ENCODE measurements around the gene PXK.
A peak's percentile ranks its signal among the peaks of the same experiment; 100 is the strongest.

The PXK gene

GRCh38 chr3:58298190-58298589 is 34.5 kb upstream of the PXK start:
- H3K27ac ChIP-seq (ENCODE audit: low read length), result no peak overlapping the region
- no peaks in the 10 kb centered on the region for H3K36me3 ChIP-seq (ENCODE audit: control insufficient read depth in 1 of 2, insufficient read depth in 2 of 2, low read length in 2 of 2)
- H3K4me1 ChIP-seq (ENCODE audit: control insufficient read depth in 1 of 2, insufficient read depth in 2 of 2, low read length in 2 of 2), result no peaks in the 10 kb centered on the region
- no peaks in the 10 kb centered on the region for H3K27me3 ChIP-seq (ENCODE audit: low read depth, low read length)
- no peak overlapping the region for H3K4me3 ChIP-seq (ENCODE audit: low read depth in 1 of 2, low read length in 2 of 2)
- H3K9me3 ChIP-seq (ENCODE audit: control insufficient read depth in 1 of 2, low read length in 2 of 2), result no peaks in the 10 kb centered on the region

GRCh38 chr3:58299075-58299474 is 33.6 kb upstream of the PXK start:
- H3K27ac ChIP-seq (ENCODE audit: low read length), result no peak overlapping the region
- no peaks in the 10 kb centered on the region for H3K9me3 ChIP-seq (ENCODE audit: control insufficient read depth in 1 of 2, low read length in 2 of 2)
- H3K4me1 ChIP-seq (ENCODE audit: control insufficient read depth in 1 of 2, insufficient read depth in 2 of 2, low read length in 2 of 2), result no peaks in the 10 kb centered on the region

DNA sequence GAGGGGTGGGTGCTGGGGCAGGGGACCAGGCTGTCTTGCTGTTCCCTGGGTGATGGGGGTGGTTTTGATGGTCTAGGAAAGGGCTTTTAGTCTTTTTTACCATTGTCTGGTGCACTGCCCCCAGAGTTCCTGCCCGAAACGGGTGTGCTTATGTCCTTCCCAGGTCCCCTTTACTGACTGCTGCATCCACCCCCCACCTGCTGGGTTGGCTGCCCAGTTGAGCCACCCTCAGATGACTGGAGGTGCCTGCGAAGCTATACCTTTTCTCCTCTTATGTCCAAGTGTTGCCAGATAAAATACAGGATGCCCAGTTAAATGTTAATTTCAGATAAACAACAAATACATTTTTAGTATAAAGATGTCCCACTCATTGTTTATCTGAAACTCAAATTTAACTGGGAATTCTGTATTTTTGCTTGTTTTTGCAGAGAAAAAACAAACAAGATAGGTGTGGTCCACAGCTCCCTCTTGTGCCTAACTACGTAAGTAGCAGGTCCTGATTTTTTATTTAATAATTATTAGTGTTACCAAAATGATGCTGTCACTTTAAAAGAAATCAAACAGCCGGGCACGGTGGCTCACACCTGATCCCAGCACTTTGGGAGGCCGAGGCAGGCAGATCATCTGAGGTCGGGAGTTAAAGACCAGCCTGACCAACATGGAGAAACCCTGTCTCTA is 32.7 kb upstream of the PXK start:
- Histone ChIP-seq H3K4me1 (ENCODE audit: control insufficient read depth in 1 of 2, insufficient read depth in 2 of 2, low read length in 2 of 2) (no peaks in the 10 kb centered on the region), H3K9me3 (ENCODE audit: control insufficient read depth in 1 of 2, low read length in 2 of 2) (no peaks in the 10 kb centered on the region), H3K4me3 (ENCODE audit: low read depth in 1 of 2, low read length in 2 of 2) (no peak overlapping the region), H3K36me3 (ENCODE audit: control insufficient read depth in 1 of 2, insufficient read depth in 2 of 2, low read length in 2 of 2) (no peaks in the 10 kb centered on the region), H3K27ac (ENCODE audit: low read length) (no peak overlapping the region), H3K27me3 (ENCODE audit: low read depth, low read length) (no peaks in the 10 kb centered on the region)

More at GRCh38 chr3:58299075-58299474, 33.6 kb upstream of the PXK start:
- no peaks in the 10 kb centered on the region for H3K36me3 ChIP-seq (ENCODE audit: control insufficient read depth in 1 of 2, insufficient read depth in 2 of 2, low read length in 2 of 2)
- H3K27me3 ChIP-seq (ENCODE audit: low read depth, low read length), result no peaks in the 10 kb centered on the region
- H3K4me3 ChIP-seq (ENCODE audit: low read depth in 1 of 2, low read length in 2 of 2), result no peak overlapping the region

GRCh38 chr3:58305882-58306711 is 26.6 kb upstream of the PXK start, which contains the start of the genes HTD2 and RPP14:
TSS of gene HTD2 (plus strand) at chr3:58306520. CDS start at chr3:58317614, 11,094 bp downstream.
TSS of gene RPP14 (plus strand) at chr3:58306245. CDS start at chr3:58310330, 4,085 bp downstream.
- peak within 1 kb of the TSS; percentile 97 for H3K27ac ChIP-seq (ENCODE audit: low read length)
- H3K27me3 ChIP-seq (ENCODE audit: low read depth, low read length), result no peaks in the 10 kb centered on the region
- peaks cover 14 to 30% of the 10 kb centered on the region in 2 donors for H3K4me1 ChIP-seq (ENCODE audit: control insufficient read depth in 1 of 2, insufficient read depth in 2 of 2, low read length in 2 of 2)
- H3K9me3 ChIP-seq (ENCODE audit: control insufficient read depth in 1 of 2, low read length in 2 of 2), result no peaks in the 10 kb centered on the region
- H3K4me3 ChIP-seq (ENCODE audit: low read depth in 1 of 2, low read length in 2 of 2), result peak within 1 kb of the TSS; percentile 82 to 98
- peaks cover 0 to 10% of the 10 kb centered on the region in 2 donors for H3K36me3 ChIP-seq (ENCODE audit: control insufficient read depth in 1 of 2, insufficient read depth in 2 of 2, low read length in 2 of 2)

GRCh38 chr3:58307639-58308215 is 25.0 kb upstream of the PXK start:
- peak overlapping the region; percentile 82 to 98 for H3K4me3 ChIP-seq (ENCODE audit: low read depth in 1 of 2, low read length in 2 of 2)
- peak overlapping the region; percentile 33 for H3K27ac ChIP-seq (ENCODE audit: low read length)

DNA sequence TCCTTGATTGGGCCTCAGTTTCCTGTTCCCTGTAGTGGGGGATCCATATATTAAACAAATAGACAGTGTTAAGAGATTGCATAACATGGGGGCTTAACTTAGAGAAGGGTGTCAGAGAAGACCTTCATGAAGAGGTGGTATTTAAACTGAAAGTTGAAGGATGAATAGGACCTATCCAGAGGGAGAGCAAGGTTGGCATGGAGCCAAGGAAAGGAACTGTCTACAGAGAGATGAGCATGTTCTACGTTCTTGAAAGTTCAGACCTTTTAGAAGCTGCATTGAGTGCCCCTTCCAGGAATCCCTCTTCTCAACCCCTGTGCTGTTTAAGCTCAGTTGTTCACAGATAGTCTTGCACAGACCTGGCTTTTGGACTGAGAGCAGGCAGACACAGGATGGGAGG is 24.0 kb upstream of the PXK start:
- H3K36me3 ChIP-seq (ENCODE audit: control insufficient read depth in 1 of 2, insufficient read depth in 2 of 2, low read length in 2 of 2), result peaks cover 11 to 32% of the 10 kb centered on the region in 2 donors
- peak overlapping the region; percentile 82 to 98 for H3K4me3 ChIP-seq (ENCODE audit: low read depth in 1 of 2, low read length in 2 of 2)
- peaks cover 14 to 30% of the 10 kb centered on the region in 2 donors for H3K4me1 ChIP-seq (ENCODE audit: control insufficient read depth in 1 of 2, insufficient read depth in 2 of 2, low read length in 2 of 2)

More at GRCh38 chr3:58307639-58308215, 25.0 kb upstream of the PXK start:
- H3K4me1 ChIP-seq (ENCODE audit: control insufficient read depth in 1 of 2, insufficient read depth in 2 of 2, low read length in 2 of 2), result peaks cover 14 to 30% of the 10 kb centered on the region in 2 donors
- no peaks in the 10 kb centered on the region for H3K9me3 ChIP-seq (ENCODE audit: control insufficient read depth in 1 of 2, low read length in 2 of 2)
- peaks cover 5 to 24% of the 10 kb centered on the region in 2 donors for H3K36me3 ChIP-seq (ENCODE audit: control insufficient read depth in 1 of 2, insufficient read depth in 2 of 2, low read length in 2 of 2)
- no peaks in the 10 kb centered on the region for H3K27me3 ChIP-seq (ENCODE audit: low read depth, low read length)

DNA sequence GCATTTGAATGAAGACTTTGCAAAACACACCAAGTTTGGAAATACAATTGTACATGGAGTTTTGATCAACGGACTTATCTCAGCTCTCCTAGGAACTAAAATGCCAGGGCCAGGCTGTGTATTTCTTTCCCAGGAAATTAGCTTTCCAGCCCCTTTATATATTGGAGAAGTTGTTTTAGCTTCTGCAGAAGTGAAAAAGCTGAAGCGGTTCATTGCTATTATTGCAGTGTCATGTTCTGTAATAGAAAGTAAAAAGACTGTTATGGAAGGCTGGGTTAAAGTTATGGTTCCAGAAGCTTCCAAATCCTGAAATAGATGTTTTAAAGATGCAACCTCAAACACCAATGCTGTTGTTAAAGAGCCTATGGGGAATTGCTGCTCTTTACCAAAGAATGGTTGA is 14.9 kb upstream of the PXK start:
- no peak overlapping the region for H3K27ac ChIP-seq (ENCODE audit: low read length)
- H3K27me3 ChIP-seq (ENCODE audit: low read depth, low read length), result no peaks in the 10 kb centered on the region

More for the DNA sequence above, 24.0 kb upstream of the PXK start:
- Histone ChIP-seq H3K27ac (ENCODE audit: low read length) (peak overlapping the region; percentile 32), H3K9me3 (ENCODE audit: control insufficient read depth in 1 of 2, low read length in 2 of 2) (no peaks in the 10 kb centered on the region), H3K27me3 (ENCODE audit: low read depth, low read length) (no peaks in the 10 kb centered on the region)

GRCh38 chr3:58321791-58322190 is 10.9 kb upstream of the PXK start:
- Histone ChIP-seq H3K27ac (ENCODE audit: low read length) (no peak overlapping the region), H3K27me3 (ENCODE audit: low read depth, low read length) (no peaks in the 10 kb centered on the region), H3K36me3 (ENCODE audit: control insufficient read depth in 1 of 2, insufficient read depth in 2 of 2, low read length in 2 of 2) (peaks cover 17 to 25% of the 10 kb centered on the region in 2 donors), H3K4me1 (ENCODE audit: control insufficient read depth in 1 of 2, insufficient read depth in 2 of 2, low read length in 2 of 2) (peaks cover 0 to 4% of the 10 kb centered on the region in 2 donors), H3K9me3 (ENCODE audit: control insufficient read depth in 1 of 2, low read length in 2 of 2) (no peaks in the 10 kb centered on the region), H3K4me3 (ENCODE audit: low read depth in 1 of 2, low read length in 2 of 2) (no peak overlapping the region)

More for the DNA sequence above, 14.9 kb upstream of the PXK start:
- Histone ChIP-seq H3K4me1 (ENCODE audit: control insufficient read depth in 1 of 2, insufficient read depth in 2 of 2, low read length in 2 of 2) (no peaks in the 10 kb centered on the region), H3K9me3 (ENCODE audit: control insufficient read depth in 1 of 2, low read length in 2 of 2) (no peaks in the 10 kb centered on the region), H3K36me3 (ENCODE audit: control insufficient read depth in 1 of 2, insufficient read depth in 2 of 2, low read length in 2 of 2) (peaks cover 33 to 45% of the 10 kb centered on the region in 2 donors), H3K4me3 (ENCODE audit: low read depth in 1 of 2, low read length in 2 of 2) (no peak overlapping the region)

GRCh38 chr3:58322793-58323192 is 9.9 kb upstream of the PXK start:
- H3K27ac ChIP-seq (ENCODE audit: low read length), result no peak overlapping the region
- H3K27me3 ChIP-seq (ENCODE audit: low read depth, low read length), result no peaks in the 10 kb centered on the region
- H3K4me3 ChIP-seq (ENCODE audit: low read depth in 1 of 2, low read length in 2 of 2), result no peak overlapping the region
- no peaks in the 10 kb centered on the region for H3K9me3 ChIP-seq (ENCODE audit: control insufficient read depth in 1 of 2, low read length in 2 of 2)
- peaks cover 0 to 4% of the 10 kb centered on the region in 2 donors for H3K4me1 ChIP-seq (ENCODE audit: control insufficient read depth in 1 of 2, insufficient read depth in 2 of 2, low read length in 2 of 2)
- peaks cover 7 to 16% of the 10 kb centered on the region in 2 donors for H3K36me3 ChIP-seq (ENCODE audit: control insufficient read depth in 1 of 2, insufficient read depth in 2 of 2, low read length in 2 of 2)

- peaks cover 0 to 4% of the 10 kb centered on the region in 2 donors for H3K4me1 ChIP-seq (ENCODE audit: control insufficient read depth in 1 of 2, insufficient read depth in 2 of 2, low read length in 2 of 2)
- H3K27me3 ChIP-seq (ENCODE audit: low read depth, low read length), result no peaks in the 10 kb centered on the region
- H3K36me3 ChIP-seq (ENCODE audit: control insufficient read depth in 1 of 2, insufficient read depth in 2 of 2, low read length in 2 of 2), result peaks cover 0 to 6% of the 10 kb centered on the region in 2 donors
- no peak overlapping the region for H3K27ac ChIP-seq (ENCODE audit: low read length)
- no peaks in the 10 kb centered on the region for H3K9me3 ChIP-seq (ENCODE audit: control insufficient read depth in 1 of 2, low read length in 2 of 2)
- H3K4me3 ChIP-seq (ENCODE audit: low read depth in 1 of 2, low read length in 2 of 2), result no peak overlapping the region
Observed at GRCh38 chr3:58323529-58324390, 8.9 kb upstream of the PXK start.
